DMS53 treated with DMSO at 0.1 percent for 48 hours (cell line): Measurements from ENCODE around the gene ASAH2.
"Not testable (repeated sequence)": the region's sequence is repeated elsewhere in the genome, so short reads cannot be mapped to it uniquely, and the experiment has no call there.

Experiments
- DNase-seq: peaks from one replicate; lab custom pipeline; 2025; ENCODE audit not compliant: unreplicated experiment; lab: John Stamatoyannopoulos, UW

The ASAH2 gene

GRCh38 chr10:50260791-50261281 lies 9.5 kb upstream of the ASAH2 start:
- no peak for DNase-seq

- DNase-seq, result no peak
These were observed 3.2 kb upstream of the ASAH2 start for GRCh38 chr10:50254479-50254878.

GRCh38 chr10:50250096-50250854 lies 1.0 kb downstream of the ASAH2 start:
- DNase-seq, result no peak

GRCh38 chr10:50248598-50248997 lies 2.7 kb downstream of the ASAH2 start:
- no peak for DNase-seq

GRCh38 chr10:50248062-50248461 lies 3.3 kb downstream of the ASAH2 start:
- no peak for DNase-seq

- DNase-seq, result no peak
These were observed 7.1 kb downstream of the ASAH2 start for GRCh38 chr10:50244201-50244600.

GRCh38 chr10:50242777-50243176 lies 8.5 kb downstream of the ASAH2 start:
- no peak for DNase-seq

GRCh38 chr10:50241478-50241877 lies 9.8 kb downstream of the ASAH2 start:
- DNase-seq, result not testable (repeated sequence)

- no peak for DNase-seq
These were observed 16.8 kb downstream of the ASAH2 start for GRCh38 chr10:50234486-50234885.

- DNase-seq, result no peak
These were observed 19.1 kb downstream of the ASAH2 start for GRCh38 chr10:50232261-50232639.

- no peak for DNase-seq
These were observed 19.6 kb downstream of the ASAH2 start for GRCh38 chr10:50231515-50232260.

GRCh38 chr10:50229460-50229859 lies 21.9 kb downstream of the ASAH2 start:
- no peak for DNase-seq

- no peak for DNase-seq
These were observed 22.6 kb downstream of the ASAH2 start for GRCh38 chr10:50228672-50229071.

- DNase-seq, result no peak
These were observed 24.7 kb downstream of the ASAH2 start for GRCh38 chr10:50226610-50227009.

GRCh38 chr10:50224330-50224952 lies 26.9 kb downstream of the ASAH2 start:
- peak; percentile 77 for DNase-seq

GRCh38 chr10:50222199-50222598 lies 29.1 kb downstream of the ASAH2 start:
- no peak for DNase-seq

- no peak for DNase-seq
These were observed 29.8 kb downstream of the ASAH2 start for GRCh38 chr10:50221470-50221869.

- DNase-seq, result no peak
These were observed 31.7 kb downstream of the ASAH2 start for GRCh38 chr10:50219646-50220045.

GRCh38 chr10:50219200-50219599 lies 32.1 kb downstream of the ASAH2 start:
- no peak for DNase-seq

- peak; percentile 68 for DNase-seq
These were observed 34.4 kb downstream of the ASAH2 start for GRCh38 chr10:50216894-50217293.

GRCh38 chr10:50216418-50216817 lies 34.9 kb downstream of the ASAH2 start:
- peak; percentile 14 for DNase-seq

- DNase-seq, result no peak
These were observed 39.6 kb downstream of the ASAH2 start for GRCh38 chr10:50211670-50212069.
